ENCODE results near the gene TBC1D10A.

DNA sequence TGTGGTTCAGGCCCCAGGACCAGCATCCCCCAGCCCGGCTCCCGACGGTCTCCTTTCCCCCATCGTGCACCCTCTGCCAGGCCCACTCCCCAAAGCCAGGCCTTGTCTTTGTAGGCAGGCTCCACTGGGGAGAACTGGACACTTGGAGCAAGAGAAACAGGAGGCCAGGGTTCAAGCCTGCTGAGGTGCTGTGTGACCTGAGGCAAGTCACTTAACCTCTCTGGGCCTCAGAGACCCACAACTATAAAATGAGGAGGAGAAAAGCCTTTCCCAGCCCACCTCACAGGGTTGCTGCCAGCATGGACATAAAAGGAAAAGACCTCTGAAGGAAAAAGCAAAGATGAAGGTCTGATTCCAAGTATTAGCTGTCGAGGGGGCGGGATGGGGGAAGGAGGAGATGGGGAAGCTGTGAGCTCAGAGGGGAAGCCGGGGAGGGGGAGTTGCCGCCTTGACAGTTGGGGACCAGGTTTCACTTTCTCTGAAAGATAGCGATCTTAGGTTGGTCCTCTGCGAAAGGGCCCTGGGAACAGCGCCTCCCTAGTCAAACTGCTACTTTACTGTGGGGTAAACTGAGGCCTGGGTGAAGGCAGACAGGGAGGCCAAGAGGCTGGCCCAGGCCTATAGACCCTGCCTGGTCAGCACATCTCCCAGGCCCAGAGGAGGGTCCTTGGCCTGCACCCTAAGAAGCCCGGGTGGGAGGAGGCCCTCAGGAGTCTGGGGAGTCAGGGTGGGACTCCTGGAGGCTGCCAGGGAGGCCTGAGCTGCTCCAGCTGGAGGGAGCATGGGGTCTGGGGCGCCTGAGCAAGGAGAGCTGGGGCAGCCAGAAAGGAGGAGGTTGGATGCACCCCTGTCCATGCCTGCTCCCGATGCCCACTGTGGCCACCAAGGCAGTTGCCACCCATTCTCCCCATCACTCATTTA lies 59.1 kb downstream of the TBC1D10A start:
- TF ChIP-seq, protein P1, sequence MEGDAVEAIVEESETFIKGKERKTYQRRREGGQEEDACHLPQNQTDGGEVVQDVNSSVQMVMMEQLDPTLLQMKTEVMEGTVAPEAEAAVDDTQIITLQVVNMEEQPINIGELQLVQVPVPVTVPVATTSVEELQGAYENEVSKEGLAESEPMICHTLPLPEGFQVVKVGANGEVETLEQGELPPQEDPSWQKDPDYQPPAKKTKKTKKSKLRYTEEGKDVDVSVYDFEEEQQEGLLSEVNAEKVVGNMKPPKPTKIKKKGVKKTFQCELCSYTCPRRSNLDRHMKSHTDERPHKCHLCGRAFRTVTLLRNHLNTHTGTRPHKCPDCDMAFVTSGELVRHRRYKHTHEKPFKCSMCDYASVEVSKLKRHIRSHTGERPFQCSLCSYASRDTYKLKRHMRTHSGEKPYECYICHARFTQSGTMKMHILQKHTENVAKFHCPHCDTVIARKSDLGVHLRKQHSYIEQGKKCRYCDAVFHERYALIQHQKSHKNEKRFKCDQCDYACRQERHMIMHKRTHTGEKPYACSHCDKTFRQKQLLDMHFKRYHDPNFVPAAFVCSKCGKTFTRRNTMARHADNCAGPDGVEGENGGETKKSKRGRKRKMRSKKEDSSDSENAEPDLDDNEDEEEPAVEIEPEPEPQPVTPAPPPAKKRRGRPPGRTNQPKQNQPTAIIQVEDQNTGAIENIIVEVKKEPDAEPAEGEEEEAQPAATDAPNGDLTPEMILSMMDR (conservative IDR thresholded peaks at IDR 0.05): no peak
- no peak for TF ChIP-seq EZH2 (IDR thresholded peaks at IDR 0.05; ENCODE audit: low read depth)

Data from PC-9 (cell line).